SU-DHL-6 (cell line): ENCODE measurements around the gene DUOXA1.

ENCODE experiments used
- EZH2phosphoT487 ChIP-seq: fragments of 200-600 bp; sonication (generic), shearing (Covaris generic); conservative IDR thresholded peaks from 2 replicates; pipeline ENCODE4 v1.6.1; 2018; ENCODE audit warnings: mild to moderate bottlenecking, antibody characterized with exemption, low read length, moderate library complexity, mixed read lengths
- TF ChIP-seq, protein P1 (sequence below): fragments of 200-600 bp; sonication (generic); IDR thresholded peaks from one replicate; pipeline ENCODE4 v1.5.1; 2017; ENCODE audit warnings: antibody characterized with exemption, mild to moderate bottlenecking, low read length, moderate library complexity; ENCODE audit not compliant: insufficient read depth, poor library complexity, severe bottlenecking

DNA sequence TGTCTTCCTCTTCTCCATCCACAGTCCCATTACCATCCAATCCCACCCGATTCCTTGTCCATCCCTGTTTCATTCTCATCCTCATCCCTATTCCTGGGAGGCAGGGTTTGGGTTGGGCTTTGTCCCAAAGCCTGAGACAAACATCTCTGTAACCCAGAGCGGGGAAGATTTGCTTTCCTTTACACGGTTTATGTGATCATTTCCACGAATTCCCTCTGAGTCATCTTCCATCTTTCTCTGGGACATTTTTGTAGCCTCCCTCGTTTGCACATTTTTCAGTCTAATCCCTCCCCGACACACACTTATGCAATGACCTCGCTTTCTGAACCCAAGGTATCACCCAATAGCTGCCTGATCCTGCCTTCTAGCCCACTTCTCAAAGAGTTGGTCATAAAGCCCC, 38.5 kb downstream of the DUOXA1 start:
- TF ChIP-seq, protein P1, sequence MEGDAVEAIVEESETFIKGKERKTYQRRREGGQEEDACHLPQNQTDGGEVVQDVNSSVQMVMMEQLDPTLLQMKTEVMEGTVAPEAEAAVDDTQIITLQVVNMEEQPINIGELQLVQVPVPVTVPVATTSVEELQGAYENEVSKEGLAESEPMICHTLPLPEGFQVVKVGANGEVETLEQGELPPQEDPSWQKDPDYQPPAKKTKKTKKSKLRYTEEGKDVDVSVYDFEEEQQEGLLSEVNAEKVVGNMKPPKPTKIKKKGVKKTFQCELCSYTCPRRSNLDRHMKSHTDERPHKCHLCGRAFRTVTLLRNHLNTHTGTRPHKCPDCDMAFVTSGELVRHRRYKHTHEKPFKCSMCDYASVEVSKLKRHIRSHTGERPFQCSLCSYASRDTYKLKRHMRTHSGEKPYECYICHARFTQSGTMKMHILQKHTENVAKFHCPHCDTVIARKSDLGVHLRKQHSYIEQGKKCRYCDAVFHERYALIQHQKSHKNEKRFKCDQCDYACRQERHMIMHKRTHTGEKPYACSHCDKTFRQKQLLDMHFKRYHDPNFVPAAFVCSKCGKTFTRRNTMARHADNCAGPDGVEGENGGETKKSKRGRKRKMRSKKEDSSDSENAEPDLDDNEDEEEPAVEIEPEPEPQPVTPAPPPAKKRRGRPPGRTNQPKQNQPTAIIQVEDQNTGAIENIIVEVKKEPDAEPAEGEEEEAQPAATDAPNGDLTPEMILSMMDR = no peak
- no peak for TF ChIP-seq EZH2phosphoT487
